Measurements from ENCODE around the gene ARSJ. TPM values are rescaled to one million over a fixed set of nuclear protein-coding genes. Genes with fewer than 3 reads are reported as not detected.
"Not testable (repeated sequence)": the region's sequence is repeated elsewhere in the genome, so short reads cannot be mapped to it uniquely, and the experiment has no call there.

ARSJ gene
- polyA plus RNA-seq, 2 donors = 1.4 to 1.7 TPM

DNA sequence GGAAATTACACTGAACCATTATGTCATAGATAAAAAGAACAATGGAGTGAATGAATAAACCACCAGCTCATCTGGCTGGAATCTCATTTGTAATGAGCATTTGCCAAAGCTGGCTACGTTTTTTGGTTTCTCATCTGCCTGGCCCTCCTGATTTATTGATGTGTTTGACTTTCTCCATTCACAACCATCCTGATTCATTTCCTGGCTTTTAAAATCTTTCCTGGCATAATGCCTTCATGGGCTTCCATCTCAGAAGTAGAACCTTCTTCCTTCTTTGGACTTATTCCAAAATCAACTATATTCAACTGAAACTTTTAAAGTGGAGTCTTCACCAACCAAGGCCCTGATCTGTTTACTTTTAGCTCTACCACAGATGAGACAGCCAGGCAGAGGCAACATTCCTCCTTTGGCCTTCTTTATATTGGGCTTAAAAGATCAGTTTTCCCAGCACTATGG lies 36.0 kb upstream of the ARSJ start:
- no peak overlapping the region for H3K4me3 ChIP-seq (ENCODE audit: low read depth in 1 of 2, low read length in 2 of 2)
- 6 to 30% methylated on average over 1 of the region's 1 CpG for WGBS, 2 donors

DNA sequence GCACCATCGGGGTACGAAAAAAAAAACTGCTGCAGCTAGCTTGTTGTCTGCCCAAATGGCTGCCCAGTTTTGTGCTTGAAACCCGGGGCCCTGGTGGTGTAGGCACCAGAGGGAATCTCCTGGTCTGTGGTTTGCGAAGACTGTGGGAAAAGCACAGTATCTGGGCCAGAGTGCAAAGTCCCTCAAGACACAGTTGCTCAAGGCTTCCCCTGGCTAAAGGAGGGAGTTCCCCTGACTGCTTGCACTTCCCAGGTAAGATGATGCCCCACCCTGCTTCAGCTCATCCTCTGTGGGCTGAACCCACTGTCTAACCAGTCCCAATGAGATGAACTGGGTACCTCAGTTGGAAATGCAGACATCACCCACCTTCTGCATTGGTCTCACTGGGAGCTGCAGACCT lies 33.8 kb upstream of the ARSJ start:
- H3K27ac ChIP-seq (ENCODE audit: low read depth in 2 of 2, low read length in 1 of 2); H3K4me3 ChIP-seq (ENCODE audit: low read depth in 1 of 2, low read length in 2 of 2); H3K27me3 ChIP-seq (ENCODE audit: control insufficient read depth in 1 of 2, insufficient read depth in 2 of 2, low read length in 2 of 2); H3K4me1 ChIP-seq (ENCODE audit: control insufficient read depth in 2 of 2, insufficient read depth in 2 of 2, low read length in 1 of 2); H3K36me3 ChIP-seq (ENCODE audit: control insufficient read depth in 2 of 2, insufficient read depth in 2 of 2, low read length in 1 of 2); H3K9me3 ChIP-seq (ENCODE audit: control insufficient read depth in 2 of 2, insufficient read depth in 1 of 2, low read depth in 1 of 2, low read length in 1 of 2): not testable (repeated sequence)
- WGBS, 2 donors = 78 to 82% methylated on average over 4 of the region's 4 CpGs

More for the DNA sequence above, 36.0 kb upstream of the ARSJ start:
- Histone ChIP-seq H3K4me1 (ENCODE audit: control insufficient read depth in 2 of 2, insufficient read depth in 2 of 2, low read length in 1 of 2) (peaks cover 0 to 4% of the 10 kb centered on the region in 2 donors), H3K27ac (ENCODE audit: low read depth in 2 of 2, low read length in 1 of 2) (no peak overlapping the region), H3K27me3 (ENCODE audit: control insufficient read depth in 1 of 2, insufficient read depth in 2 of 2, low read length in 2 of 2) (no peaks in the 10 kb centered on the region), H3K9me3 (ENCODE audit: control insufficient read depth in 2 of 2, insufficient read depth in 1 of 2, low read depth in 1 of 2, low read length in 1 of 2) (no peaks in the 10 kb centered on the region), H3K36me3 (ENCODE audit: control insufficient read depth in 2 of 2, insufficient read depth in 2 of 2, low read length in 1 of 2) (no peaks in the 10 kb centered on the region)

- Histone ChIP-seq H3K4me1 (ENCODE audit: control insufficient read depth in 2 of 2, insufficient read depth in 2 of 2, low read length in 1 of 2) (peaks cover 0 to 4% of the 10 kb centered on the region in 2 donors), H3K4me3 (ENCODE audit: low read depth in 1 of 2, low read length in 2 of 2) (no peak overlapping the region), H3K36me3 (ENCODE audit: control insufficient read depth in 2 of 2, insufficient read depth in 2 of 2, low read length in 1 of 2) (no peaks in the 10 kb centered on the region), H3K9me3 (ENCODE audit: control insufficient read depth in 2 of 2, insufficient read depth in 1 of 2, low read depth in 1 of 2, low read length in 1 of 2) (no peaks in the 10 kb centered on the region), H3K27ac (ENCODE audit: low read depth in 2 of 2, low read length in 1 of 2) (no peak overlapping the region), H3K27me3 (ENCODE audit: control insufficient read depth in 1 of 2, insufficient read depth in 2 of 2, low read length in 2 of 2) (no peaks in the 10 kb centered on the region)
- WGBS, 2 donors = 55 to 60% methylated on average over 8 of the region's 8 CpGs
Observed at GRCh38 chr4:114012749-114013148, 33.3 kb upstream of the ARSJ start.

DNA sequence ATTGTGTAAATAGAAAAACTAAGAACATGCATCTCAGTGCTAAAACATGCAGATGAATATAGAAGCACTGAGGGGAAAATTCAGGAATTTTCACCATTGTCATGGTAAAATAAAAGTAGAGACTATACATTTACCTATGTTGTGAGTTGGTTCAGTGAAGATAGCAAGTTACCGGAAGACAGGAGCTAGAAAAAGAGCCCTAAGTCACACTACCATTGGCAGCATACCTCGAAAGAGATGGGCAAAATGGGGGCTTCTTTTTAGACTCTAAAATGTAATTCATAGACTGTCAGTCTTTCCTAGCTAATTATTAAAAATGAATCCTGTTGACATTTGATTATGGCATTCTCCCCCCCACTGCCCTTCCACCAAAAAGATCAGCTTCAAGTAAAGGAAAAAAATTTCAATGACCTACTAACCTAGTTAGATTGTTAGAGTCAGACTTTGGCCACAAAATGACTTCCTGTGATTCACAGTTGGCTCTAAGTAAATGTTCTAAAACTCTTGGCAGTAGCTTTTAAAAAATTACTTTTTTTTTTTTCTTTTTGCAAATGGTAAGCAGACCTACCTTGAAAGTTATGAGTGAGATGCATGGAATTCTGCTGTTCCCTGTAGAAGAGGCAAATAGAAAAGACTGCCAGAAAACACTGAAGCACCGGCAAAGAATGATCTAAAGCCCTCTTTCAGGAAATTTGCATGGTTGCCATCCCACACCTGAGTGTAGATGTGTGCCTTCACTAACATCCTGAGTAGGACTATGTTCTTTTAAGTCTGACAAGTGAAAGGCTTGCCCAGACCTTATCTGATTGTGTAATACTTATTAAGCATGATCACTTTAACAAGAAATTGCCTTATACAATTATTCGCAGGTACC lies 26.4 kb upstream of the ARSJ start:
- WGBS, 2 donors = 53 to 67% methylated on average over 4 of the region's 4 CpGs
- Histone ChIP-seq H3K9me3 (ENCODE audit: control insufficient read depth in 2 of 2, insufficient read depth in 1 of 2, low read depth in 1 of 2, low read length in 1 of 2) (no peaks in the 10 kb centered on the region), H3K4me3 (ENCODE audit: low read depth in 1 of 2, low read length in 2 of 2) (no peak overlapping the region), H3K27me3 (ENCODE audit: control insufficient read depth in 1 of 2, insufficient read depth in 2 of 2, low read length in 2 of 2) (no peaks in the 10 kb centered on the region), H3K4me1 (ENCODE audit: control insufficient read depth in 2 of 2, insufficient read depth in 2 of 2, low read length in 1 of 2) (no peaks in the 10 kb centered on the region), H3K27ac (ENCODE audit: low read depth in 2 of 2, low read length in 1 of 2) (no peak overlapping the region), H3K36me3 (ENCODE audit: control insufficient read depth in 2 of 2, insufficient read depth in 2 of 2, low read length in 1 of 2) (no peaks in the 10 kb centered on the region)

DNA sequence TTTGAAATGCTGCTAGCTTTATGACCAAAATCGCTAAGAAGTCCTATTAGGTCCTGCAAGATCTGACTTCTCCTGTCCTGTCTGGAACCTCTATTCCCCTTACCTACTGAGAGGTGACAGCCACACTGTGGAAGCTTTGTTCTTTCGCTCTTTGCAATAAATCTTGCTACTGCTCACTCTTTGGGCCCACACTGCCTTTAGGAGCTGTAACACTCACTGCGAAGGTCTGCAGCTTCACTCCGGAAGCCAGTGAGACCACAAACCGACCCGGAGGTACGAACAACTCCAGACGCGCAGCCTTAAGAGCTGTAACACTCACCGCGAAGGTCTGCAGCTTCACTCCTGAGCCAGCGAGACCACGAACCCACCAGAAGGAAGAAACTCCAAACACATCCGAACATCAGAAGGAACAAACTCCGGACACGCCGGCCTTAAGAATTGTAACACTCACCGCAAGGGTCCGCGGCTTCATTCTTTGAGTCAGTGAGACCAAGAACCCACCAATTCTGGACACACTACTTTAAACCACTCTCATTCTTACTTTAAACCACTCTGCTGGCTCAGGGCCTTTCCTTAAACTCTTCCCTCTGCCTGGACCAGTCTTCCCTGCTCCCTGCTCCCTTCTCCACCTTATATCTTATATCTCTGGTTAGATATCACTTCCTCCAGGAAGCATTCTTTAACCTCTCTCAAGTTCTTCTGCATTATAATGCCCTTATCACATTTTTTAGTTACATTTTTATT lies 25.2 kb upstream of the ARSJ start:
- not testable (repeated sequence) for H3K4me3 ChIP-seq (ENCODE audit: low read depth in 1 of 2, low read length in 2 of 2); H3K36me3 ChIP-seq (ENCODE audit: control insufficient read depth in 2 of 2, insufficient read depth in 2 of 2, low read length in 1 of 2); H3K9me3 ChIP-seq (ENCODE audit: control insufficient read depth in 2 of 2, insufficient read depth in 1 of 2, low read depth in 1 of 2, low read length in 1 of 2); H3K4me1 ChIP-seq (ENCODE audit: control insufficient read depth in 2 of 2, insufficient read depth in 2 of 2, low read length in 1 of 2); H3K27me3 ChIP-seq (ENCODE audit: control insufficient read depth in 1 of 2, insufficient read depth in 2 of 2, low read length in 2 of 2); H3K27ac ChIP-seq (ENCODE audit: low read depth in 2 of 2, low read length in 1 of 2)
- WGBS, 2 donors = 91 to 92% methylated on average over 20 of the region's 20 CpGs

DNA sequence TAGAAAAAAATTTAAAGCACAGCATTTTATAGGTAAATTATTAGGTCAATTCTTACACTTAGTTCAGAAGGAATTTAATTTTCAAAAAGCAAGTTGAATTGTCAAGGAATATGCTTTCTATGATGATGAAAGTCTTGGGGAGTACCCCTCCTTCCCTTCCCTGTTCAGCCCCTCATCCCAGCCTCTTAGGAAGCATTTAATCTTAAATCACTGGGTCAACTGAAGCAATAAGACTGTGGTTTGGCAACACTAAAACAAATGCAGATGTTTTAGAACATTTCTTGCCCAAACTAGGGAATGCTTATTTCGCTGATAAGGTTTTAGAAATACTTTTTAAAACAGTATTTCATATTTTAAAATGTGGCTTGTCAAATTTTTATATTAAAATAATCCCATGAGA lies 19.1 kb upstream of the ARSJ start:
- Histone ChIP-seq H3K36me3 (ENCODE audit: control insufficient read depth in 2 of 2, insufficient read depth in 2 of 2, low read length in 1 of 2) (no peaks in the 10 kb centered on the region), H3K27me3 (ENCODE audit: control insufficient read depth in 1 of 2, insufficient read depth in 2 of 2, low read length in 2 of 2) (no peaks in the 10 kb centered on the region), H3K4me1 (ENCODE audit: control insufficient read depth in 2 of 2, insufficient read depth in 2 of 2, low read length in 1 of 2) (peaks cover 0 to 3% of the 10 kb centered on the region in 2 donors), H3K27ac (ENCODE audit: low read depth in 2 of 2, low read length in 1 of 2) (no peak overlapping the region), H3K4me3 (ENCODE audit: low read depth in 1 of 2, low read length in 2 of 2) (no peak overlapping the region), H3K9me3 (ENCODE audit: control insufficient read depth in 2 of 2, insufficient read depth in 1 of 2, low read depth in 1 of 2, low read length in 1 of 2) (no peaks in the 10 kb centered on the region)
- WGBS, 2 donors = 85 to 86% methylated on average over 1 of the region's 1 CpG

DNA sequence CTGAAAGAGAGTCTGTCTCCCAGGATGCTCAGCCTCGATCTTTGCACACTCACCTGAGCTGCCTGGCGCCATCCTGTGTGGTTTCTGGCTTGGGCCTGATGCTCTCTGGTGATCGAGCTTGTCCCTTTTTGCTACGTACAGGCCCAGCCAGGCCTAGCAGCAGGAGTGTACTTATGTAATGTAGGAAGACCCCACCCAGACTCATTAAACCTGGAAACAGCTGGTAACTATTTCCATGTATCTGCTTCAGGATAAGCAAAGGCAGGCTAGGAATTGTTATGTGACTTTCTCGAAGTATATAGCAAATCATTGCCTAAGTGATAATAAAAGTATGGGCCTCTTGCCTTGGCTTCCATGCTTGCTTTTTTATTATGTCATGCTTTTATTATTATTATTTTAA lies 18.6 kb upstream of the ARSJ start:
- no peaks in the 10 kb centered on the region for H3K36me3 ChIP-seq (ENCODE audit: control insufficient read depth in 2 of 2, insufficient read depth in 2 of 2, low read length in 1 of 2)
- no peak overlapping the region for H3K4me3 ChIP-seq (ENCODE audit: low read depth in 1 of 2, low read length in 2 of 2)
- H3K27me3 ChIP-seq (ENCODE audit: control insufficient read depth in 1 of 2, insufficient read depth in 2 of 2, low read length in 2 of 2) = no peaks in the 10 kb centered on the region
- H3K4me1 ChIP-seq (ENCODE audit: control insufficient read depth in 2 of 2, insufficient read depth in 2 of 2, low read length in 1 of 2) = peaks cover 0 to 3% of the 10 kb centered on the region in 2 donors
- no peaks in the 10 kb centered on the region for H3K9me3 ChIP-seq (ENCODE audit: control insufficient read depth in 2 of 2, insufficient read depth in 1 of 2, low read depth in 1 of 2, low read length in 1 of 2)
- WGBS, 2 donors = 62 to 68% methylated on average over 5 of the region's 5 CpGs
- no peak overlapping the region for H3K27ac ChIP-seq (ENCODE audit: low read depth in 2 of 2, low read length in 1 of 2)

DNA sequence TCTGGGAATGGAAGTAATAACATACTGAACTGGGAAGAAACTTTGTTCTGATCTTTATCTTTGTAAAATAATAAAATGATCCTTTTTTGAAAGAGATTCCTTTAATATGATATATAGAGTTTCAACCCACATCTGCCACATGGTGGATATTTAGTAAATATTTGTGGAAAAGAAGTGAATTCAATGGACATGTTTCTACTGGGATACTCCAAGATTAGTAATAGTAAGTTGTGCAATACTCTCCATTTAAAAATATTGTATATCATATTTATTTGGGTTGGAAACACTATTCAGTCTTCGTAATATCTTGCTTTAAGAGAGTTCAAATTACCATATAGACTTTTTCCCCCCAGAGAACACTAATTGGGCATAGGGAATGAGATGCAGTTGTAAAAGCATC lies 17.8 kb upstream of the ARSJ start:
- Histone ChIP-seq H3K27ac (ENCODE audit: low read depth in 2 of 2, low read length in 1 of 2) (no peak overlapping the region), H3K4me1 (ENCODE audit: control insufficient read depth in 2 of 2, insufficient read depth in 2 of 2, low read length in 1 of 2) (peaks cover 0 to 3% of the 10 kb centered on the region in 2 donors), H3K4me3 (ENCODE audit: low read depth in 1 of 2, low read length in 2 of 2) (no peak overlapping the region), H3K27me3 (ENCODE audit: control insufficient read depth in 1 of 2, insufficient read depth in 2 of 2, low read length in 2 of 2) (no peaks in the 10 kb centered on the region), H3K9me3 (ENCODE audit: control insufficient read depth in 2 of 2, insufficient read depth in 1 of 2, low read depth in 1 of 2, low read length in 1 of 2) (no peaks in the 10 kb centered on the region), H3K36me3 (ENCODE audit: control insufficient read depth in 2 of 2, insufficient read depth in 2 of 2, low read length in 1 of 2) (no peaks in the 10 kb centered on the region)
- WGBS, 2 donors = 84% methylated on average over 1 of the region's 1 CpG

GRCh38 chr4:113996599-113997177 lies 17.2 kb upstream of the ARSJ start:
- Histone ChIP-seq H3K4me3 (ENCODE audit: low read depth in 1 of 2, low read length in 2 of 2) (no peak overlapping the region), H3K27ac (ENCODE audit: low read depth in 2 of 2, low read length in 1 of 2) (no peak overlapping the region), H3K36me3 (ENCODE audit: control insufficient read depth in 2 of 2, insufficient read depth in 2 of 2, low read length in 1 of 2) (no peaks in the 10 kb centered on the region), H3K9me3 (ENCODE audit: control insufficient read depth in 2 of 2, insufficient read depth in 1 of 2, low read depth in 1 of 2, low read length in 1 of 2) (no peaks in the 10 kb centered on the region), H3K4me1 (ENCODE audit: control insufficient read depth in 2 of 2, insufficient read depth in 2 of 2, low read length in 1 of 2) (peaks cover 0 to 3% of the 10 kb centered on the region in 2 donors), H3K27me3 (ENCODE audit: control insufficient read depth in 1 of 2, insufficient read depth in 2 of 2, low read length in 2 of 2) (no peaks in the 10 kb centered on the region)
- 75 to 83% methylated on average over 4 of the region's 4 CpGs for WGBS, 2 donors

Measured in esophagus (tissue), 2 donors.